Measurements from ENCODE around the gene TPX2. TPM values are rescaled to one million over a fixed set of nuclear protein-coding genes. Genes with fewer than 3 reads are reported as not detected.

The TPX2 gene
- total RNA-seq, 4 donors from 2014 or later = 4.4 to 26.4 (median 9.3) TPM

DNA sequence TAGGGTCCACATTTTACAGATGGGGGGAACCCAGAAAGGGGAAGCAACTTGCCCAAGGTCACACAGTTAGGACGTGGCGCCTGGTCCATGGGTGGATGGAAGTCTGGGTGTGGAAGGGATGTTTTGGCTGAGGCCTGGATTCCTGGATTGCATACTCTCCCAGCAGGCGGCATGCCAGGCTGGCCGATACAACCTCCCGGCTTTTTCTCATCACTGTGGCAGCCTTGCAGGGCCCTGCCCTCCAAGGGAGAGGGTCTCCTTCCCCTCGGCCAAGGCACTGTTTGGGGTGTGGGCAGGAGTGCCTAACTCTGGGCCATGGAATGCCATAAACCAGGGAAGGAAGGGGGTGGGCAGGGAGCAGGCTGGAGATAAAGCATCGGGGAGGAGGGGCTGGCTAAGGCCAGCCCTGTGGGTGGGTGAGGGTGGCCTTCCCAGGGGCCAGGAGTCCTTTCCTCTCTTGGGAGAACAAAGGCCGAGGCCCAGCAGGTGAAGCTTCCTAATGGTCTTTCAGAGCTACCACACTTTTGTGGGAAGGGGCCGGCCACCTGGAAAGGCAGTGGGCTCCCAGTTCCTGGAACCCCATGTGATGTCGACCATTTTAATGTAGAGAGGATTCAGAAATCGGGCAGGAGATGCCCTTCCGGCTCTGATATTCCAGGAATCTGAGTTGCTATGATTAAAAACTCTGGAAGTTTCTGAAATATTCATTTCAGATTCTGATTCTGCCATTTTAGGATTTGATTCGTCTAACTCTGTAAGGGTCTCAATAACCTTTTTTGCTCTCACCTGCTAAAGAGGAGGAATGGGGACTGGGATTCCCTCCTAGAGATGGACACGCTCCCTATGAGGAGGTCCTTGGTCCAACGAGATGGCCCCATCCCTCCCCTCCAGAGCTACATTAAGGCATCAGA is 102.1 kb downstream of the TPX2 start:
- Histone ChIP-seq H3K9me3 (no peaks in the 10 kb centered on the region), H3K27me3 (no peaks in the 10 kb centered on the region), H3K4me1 (peaks cover 0 to 21% (median 5%) of the 10 kb centered on the region in 4 donors), H3K36me3 (no peaks in the 10 kb centered on the region), H3K4me3 (no peak overlapping the region), H3K27ac (no peak overlapping the region)
- TF ChIP-seq, protein P1, sequence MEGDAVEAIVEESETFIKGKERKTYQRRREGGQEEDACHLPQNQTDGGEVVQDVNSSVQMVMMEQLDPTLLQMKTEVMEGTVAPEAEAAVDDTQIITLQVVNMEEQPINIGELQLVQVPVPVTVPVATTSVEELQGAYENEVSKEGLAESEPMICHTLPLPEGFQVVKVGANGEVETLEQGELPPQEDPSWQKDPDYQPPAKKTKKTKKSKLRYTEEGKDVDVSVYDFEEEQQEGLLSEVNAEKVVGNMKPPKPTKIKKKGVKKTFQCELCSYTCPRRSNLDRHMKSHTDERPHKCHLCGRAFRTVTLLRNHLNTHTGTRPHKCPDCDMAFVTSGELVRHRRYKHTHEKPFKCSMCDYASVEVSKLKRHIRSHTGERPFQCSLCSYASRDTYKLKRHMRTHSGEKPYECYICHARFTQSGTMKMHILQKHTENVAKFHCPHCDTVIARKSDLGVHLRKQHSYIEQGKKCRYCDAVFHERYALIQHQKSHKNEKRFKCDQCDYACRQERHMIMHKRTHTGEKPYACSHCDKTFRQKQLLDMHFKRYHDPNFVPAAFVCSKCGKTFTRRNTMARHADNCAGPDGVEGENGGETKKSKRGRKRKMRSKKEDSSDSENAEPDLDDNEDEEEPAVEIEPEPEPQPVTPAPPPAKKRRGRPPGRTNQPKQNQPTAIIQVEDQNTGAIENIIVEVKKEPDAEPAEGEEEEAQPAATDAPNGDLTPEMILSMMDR (IDR thresholded peaks at IDR 0.05) = no peak
- TF ChIP-seq POLR2A (IDR thresholded peaks at IDR 0.05) = no peak
- DNase-seq = no peak

DNA sequence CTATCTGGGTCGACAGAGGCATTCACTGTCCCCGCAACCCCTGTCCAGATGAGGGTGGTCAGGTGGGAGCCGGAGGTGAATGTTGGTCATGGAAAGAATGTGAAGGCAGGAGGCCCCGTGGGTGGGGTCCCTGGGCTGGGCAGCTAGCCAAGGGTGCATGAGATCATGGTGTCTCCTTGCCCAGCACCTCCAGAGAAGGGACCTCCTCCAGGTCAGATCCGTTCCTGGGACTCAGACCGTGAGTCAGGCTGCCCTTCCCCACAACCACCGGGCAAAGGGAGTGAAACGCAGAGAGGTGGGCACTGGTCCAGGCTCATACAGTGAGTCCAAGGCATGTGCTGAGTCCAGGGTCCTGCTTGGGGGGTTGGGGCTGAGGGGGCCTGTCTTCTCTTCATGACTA is 102.8 kb downstream of the TPX2 start:
- peak overlapping the region in 1 of 4 donors; percentile 25 for H3K27ac ChIP-seq
- H3K9me3 ChIP-seq = no peaks in the 10 kb centered on the region
- no peak for TF ChIP-seq POLR2A (IDR thresholded peaks at IDR 0.05)
- TF ChIP-seq, protein P1 (IDR thresholded peaks at IDR 0.05) = no peak
- no peaks in the 10 kb centered on the region for H3K27me3 ChIP-seq
- H3K4me3 ChIP-seq = no peak overlapping the region
- no peaks in the 10 kb centered on the region for H3K36me3 ChIP-seq
- no peak for DNase-seq
- peaks cover 0 to 13% (median 2%) of the 10 kb centered on the region in 4 donors for H3K4me1 ChIP-seq

DNA sequence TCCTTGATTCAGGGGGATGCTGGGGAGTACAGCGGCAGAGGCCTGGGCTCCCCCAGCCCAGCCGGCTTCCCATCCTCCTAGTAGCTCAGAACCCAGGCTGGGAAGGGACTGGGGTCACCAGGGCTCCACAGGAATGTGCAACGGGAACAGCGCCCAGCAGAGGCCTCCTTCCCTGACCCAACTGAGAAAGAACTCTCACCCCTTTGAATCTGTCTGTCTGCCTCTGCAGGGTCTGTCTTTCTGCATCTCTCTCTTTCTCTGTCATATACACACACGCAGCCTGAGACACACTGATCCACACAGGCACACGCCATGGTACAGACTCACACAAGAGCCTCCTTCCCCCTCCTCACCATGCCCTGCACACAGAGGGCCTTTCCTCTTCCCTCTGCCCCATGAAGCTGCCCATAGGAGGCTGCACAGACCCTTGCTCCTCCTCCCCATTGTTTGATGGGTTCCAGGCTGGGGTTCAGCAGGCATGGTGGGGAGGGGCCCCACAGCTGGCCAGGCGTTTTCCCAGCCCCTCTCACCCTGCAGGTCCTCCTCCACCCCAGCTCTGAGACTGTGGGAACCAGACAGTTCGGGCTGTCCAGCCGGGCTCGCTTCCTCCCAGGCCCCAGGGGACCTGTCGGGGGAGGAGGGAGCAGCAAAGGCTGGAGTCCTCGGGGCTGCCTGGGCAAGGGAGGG is 103.5 kb downstream of the TPX2 start:
- H3K36me3 ChIP-seq = no peaks in the 10 kb centered on the region
- H3K27ac ChIP-seq = peak overlapping the region in 2 of 4 donors; percentile 25 to 46
- H3K27me3 ChIP-seq = no peaks in the 10 kb centered on the region
- H3K9me3 ChIP-seq = no peaks in the 10 kb centered on the region
- no peak overlapping the region for H3K4me3 ChIP-seq
- DNase-seq = no peak
- TF ChIP-seq POLR2A (IDR thresholded peaks at IDR 0.05) = no peak
- TF ChIP-seq, protein P1 (IDR thresholded peaks at IDR 0.05) = no peak
- peaks cover 0 to 7% (median 2%) of the 10 kb centered on the region in 4 donors for H3K4me1 ChIP-seq

DNA sequence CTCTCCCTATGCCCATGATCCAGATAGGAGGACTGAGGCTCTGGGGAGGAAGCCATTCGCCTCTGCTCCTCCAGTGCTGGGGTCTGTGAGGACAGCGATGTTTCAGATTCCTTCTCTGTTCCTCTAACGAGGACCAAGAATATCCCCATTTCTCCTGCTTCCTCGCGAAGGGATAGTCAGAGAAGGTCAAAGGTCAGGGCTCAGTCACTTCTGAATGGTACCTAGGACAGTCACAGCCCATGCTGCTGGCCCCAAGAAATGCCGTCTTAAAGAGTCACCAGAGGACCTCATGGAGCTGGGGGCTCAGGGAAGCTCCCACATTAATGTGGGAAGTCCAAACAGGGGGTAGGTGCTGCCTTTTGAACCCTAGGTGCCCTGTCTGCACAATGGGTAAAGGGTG is 104.2 kb downstream of the TPX2 start:
- Histone ChIP-seq H3K4me1 (peaks cover 0 to 7% (median 2%) of the 10 kb centered on the region in 4 donors), H3K36me3 (no peaks in the 10 kb centered on the region), H3K9me3 (no peaks in the 10 kb centered on the region), H3K27ac (no peak overlapping the region), H3K27me3 (no peaks in the 10 kb centered on the region), H3K4me3 (no peak overlapping the region)
- no peak for DNase-seq
- TF ChIP-seq, protein P1 (IDR thresholded peaks at IDR 0.05) = no peak
- TF ChIP-seq POLR2A (IDR thresholded peaks at IDR 0.05) = no peak

DNA sequence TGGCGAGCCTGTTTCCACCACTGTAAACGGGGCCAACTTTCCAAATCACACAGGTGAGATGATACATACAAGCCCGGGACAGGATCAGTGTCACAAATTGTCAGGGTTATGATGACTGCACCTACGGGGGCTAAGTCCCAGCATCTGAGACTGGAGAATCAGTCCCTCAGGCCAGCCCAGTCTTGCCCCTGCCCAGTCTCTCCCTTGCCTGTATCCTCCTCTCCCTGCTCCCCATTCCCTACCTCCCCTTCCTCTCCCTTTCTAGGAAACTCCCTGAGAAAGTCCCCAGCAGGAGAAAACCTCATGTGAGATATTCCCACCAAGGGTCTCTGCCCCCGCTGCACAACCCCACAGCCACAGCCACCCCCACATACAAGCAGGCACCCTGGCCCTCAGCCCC is 104.8 kb downstream of the TPX2 start:
- Histone ChIP-seq H3K4me1 (peaks cover 0 to 7% (median 2%) of the 10 kb centered on the region in 4 donors), H3K4me3 (no peak overlapping the region), H3K9me3 (no peaks in the 10 kb centered on the region), H3K27ac (no peak overlapping the region), H3K36me3 (no peaks in the 10 kb centered on the region), H3K27me3 (no peaks in the 10 kb centered on the region)
- TF ChIP-seq POLR2A (IDR thresholded peaks at IDR 0.05) = no peak
- TF ChIP-seq, protein P1 (IDR thresholded peaks at IDR 0.05) = no peak
- DNase-seq = no peak

Data from Peyer's patch (tissue), 4 donors.